ENCODE results near the gene RNASEL. TPM values are rescaled to one million over a fixed set of nuclear protein-coding genes. Genes with fewer than 3 reads are reported as not detected.

The RNASEL gene
- total and polyA plus RNA-seq, 9 of the 15 experiments (the other 6 are each of a cell fraction or from before 2014, with no cell fraction given) = 4.3 to 11.1 (median 7.2) TPM

- FAIRE-seq (peak; percentile 96), DNase-seq (ENCODE audit: extremely low read depth in 1 of 4, low spot score in 3 of 4) (peak; percentile 69 to 90 (median 75)), ATAC-seq (peak; percentile 48)
- Histone ChIP-seq H3K27ac (ENCODE audit: extremely low read depth, low read depth, low read length) (no peak overlapping the region), H3K4me2 (ENCODE audit: insufficient read depth, low read length) (no peak overlapping the region), H2AFZ (ENCODE audit: low read depth, low read length) (no peak overlapping the region), H3K79me2 (ENCODE audit: control insufficient read depth, insufficient read depth, low read length) (no peaks in the 10 kb centered on the region), H3K4me3 (no peak overlapping the region), H4K20me1 (replicated peaks; ENCODE audit: control insufficient read depth, insufficient read depth, low read length) (no peaks in the 10 kb centered on the region), H3K4me1 (replicated peaks in 1 of 2; ENCODE audit: control insufficient read depth in 2 of 2, insufficient read depth in 2 of 2, low read length in 2 of 2) (peaks cover 9 to 13% of the 10 kb centered on the region in 2 experiments; a peak in 4 of 5 replicates), H3K9ac (ENCODE audit: insufficient read depth in 1 of 2, low read depth in 2 of 2, low read length in 2 of 2) (no peak overlapping the region), H3K36me3 (ENCODE audit: control insufficient read depth, insufficient read depth, low read length) (no peaks in the 10 kb centered on the region), H3K9me1 (ENCODE audit: control insufficient read depth, insufficient read depth, low read length) (no peaks in the 10 kb centered on the region), H3K27me3 (ENCODE audit: control insufficient read depth in 2 of 2, insufficient read depth in 2 of 2, low read length in 2 of 2) (peaks cover 2 to 21% of the 10 kb centered on the region in 2 experiments; a peak in 3 of 5 replicates), H3K9me3 (replicated peaks; ENCODE audit: control insufficient read depth, insufficient read depth, low read depth, low read length) (no peaks in the 10 kb centered on the region)
- POLR2A ChIA-PET = interaction anchor here (0.7 to 1.4 kb wide), 5 partner anchors 13 to 1012 kb away, joined by 3 to 6 read pairs (median 4); partner anchors contain the start of gene RNASEL
- WGBS (ENCODE audit: insufficient coverage, low coverage, missing lambda C conversion rate) = 13% methylated on average over 6 of the region's 6 CpGs
- no TSS peak for BruUV-seq (replicated peaks)
- intact Hi-C loops (cut with micrococcal nuclease) (loop anchor here (1.0 kb wide), 2 partner anchors 181 to 205 kb away; no protein-coding TSS in a partner anchor), in situ Hi-C loops (cut with MboI) (no loop called here)
- CTCF ChIA-PET (ENCODE audit: low intra/inter-chr PET ratio) = interaction anchor here (0.6 to 4.5 kb wide), 6 partner anchors 15 to 517 kb away, joined by 3 to 53 read pairs (median 14); no protein-coding TSS in a partner anchor
- TF ChIP-seq CBFA2T2 (conservative IDR thresholded peaks at IDR 0.05) (0 out of 2 replicates have a peak, but pooled peaks have one; percentile 2), MYC (IDR thresholded peaks at IDR 0.05; ENCODE audit: low read depth, low read length) (peak; percentile 87), MYC (CRISPR knock-in tag; IDR thresholded peaks at IDR 0.05; ENCODE audit: borderline replicate concordance, low read depth) (no peak), MNT (conservative IDR thresholded peaks at IDR 0.05) (0 out of 4 replicates have a peak, but pooled peaks have one; percentile 30 to 55), CUX1 (CRISPR knock-in tag; IDR thresholded peaks at IDR 0.05) (no peak), REST (IDR thresholded peaks at IDR 0.05; ENCODE audit: borderline replicate concordance) (peak; percentile 91), REST (CRISPR knock-in tag; IDR thresholded peaks at IDR 0.05; ENCODE audit: low read depth) (no peak)
Observed at GRCh38 chr1:182601416-182601786, 12.3 kb upstream of the RNASEL start.

All from K562 (cell line).